Measurements from ENCODE around the gene COL4A6.

The COL4A6 gene

DNA sequence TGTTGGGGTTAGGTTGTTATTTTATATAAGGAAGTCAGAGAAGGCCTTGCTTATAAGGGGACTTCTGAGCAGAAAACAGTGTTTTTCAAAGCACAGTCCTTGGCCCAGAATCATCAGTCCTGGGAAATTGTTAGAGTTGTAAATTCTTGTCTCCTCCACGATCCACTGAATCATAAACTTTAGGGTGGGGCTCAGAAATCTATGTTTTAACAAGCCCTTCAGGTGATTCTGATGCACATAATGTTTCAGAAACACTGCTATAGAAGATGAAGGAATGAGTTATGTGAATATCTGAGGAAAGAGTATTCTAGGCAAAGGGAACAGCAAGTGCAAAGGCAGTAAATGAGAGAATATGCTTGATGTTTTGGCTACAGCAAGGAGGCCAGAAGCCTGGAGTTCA lies 121.8 kb downstream of the COL4A6 start:
- TF ChIP-seq SNAI2 (CRISPR knock-in tag; IDR thresholded peaks at IDR 0.05) (no peak), ZNF70 (CRISPR knock-in tag; IDR thresholded peaks at IDR 0.05) (no peak), ISL1 (CRISPR knock-in tag; IDR thresholded peaks at IDR 0.05) (no peak), ZC3H10 (CRISPR knock-in tag; IDR thresholded peaks at IDR 0.05) (no peak), ZFP3 (CRISPR knock-in tag; IDR thresholded peaks at IDR 0.05) (no peak)
- ATAC-seq, result no peak

DNA sequence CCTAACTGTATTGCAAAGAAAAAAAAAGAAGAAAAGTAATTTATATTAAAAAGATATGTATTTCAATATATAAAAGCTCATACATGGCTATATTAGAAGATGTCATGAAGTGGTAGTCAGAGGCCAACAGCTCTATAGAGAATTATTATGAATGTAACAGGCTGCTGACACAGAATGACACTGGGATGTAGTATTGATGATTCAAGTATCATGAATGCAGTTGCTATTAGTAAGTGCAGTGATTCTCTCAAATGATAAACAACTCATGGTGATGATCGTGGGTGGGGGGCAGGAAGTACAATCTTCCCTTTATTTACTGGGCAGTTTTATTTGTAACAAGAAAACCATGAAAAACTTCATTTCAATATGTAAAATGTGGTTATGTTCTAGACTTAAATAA lies 124.6 kb downstream of the COL4A6 start:
- no peak for ATAC-seq
- no peak for TF ChIP-seq ISL1 (CRISPR knock-in tag; IDR thresholded peaks at IDR 0.05)
- no peak for TF ChIP-seq ZNF70 (CRISPR knock-in tag; IDR thresholded peaks at IDR 0.05)
- TF ChIP-seq ZC3H10 (CRISPR knock-in tag; IDR thresholded peaks at IDR 0.05), result no peak
- no peak for TF ChIP-seq ZNF565 (CRISPR knock-in tag; conservative IDR thresholded peaks at IDR 0.05; ENCODE audit: low read depth)
- no peak for TF ChIP-seq CSDC2 (CRISPR knock-in tag; IDR thresholded peaks at IDR 0.05)
- TF ChIP-seq SNAI2 (CRISPR knock-in tag; IDR thresholded peaks at IDR 0.05), result no peak
- TF ChIP-seq BACH2 (CRISPR knock-in tag; IDR thresholded peaks at IDR 0.05; ENCODE audit: borderline replicate concordance), result no peak
- TF ChIP-seq TOX (CRISPR knock-in tag; IDR thresholded peaks at IDR 0.05; ENCODE audit: borderline replicate concordance), result no peak
- TF ChIP-seq, protein P1, sequence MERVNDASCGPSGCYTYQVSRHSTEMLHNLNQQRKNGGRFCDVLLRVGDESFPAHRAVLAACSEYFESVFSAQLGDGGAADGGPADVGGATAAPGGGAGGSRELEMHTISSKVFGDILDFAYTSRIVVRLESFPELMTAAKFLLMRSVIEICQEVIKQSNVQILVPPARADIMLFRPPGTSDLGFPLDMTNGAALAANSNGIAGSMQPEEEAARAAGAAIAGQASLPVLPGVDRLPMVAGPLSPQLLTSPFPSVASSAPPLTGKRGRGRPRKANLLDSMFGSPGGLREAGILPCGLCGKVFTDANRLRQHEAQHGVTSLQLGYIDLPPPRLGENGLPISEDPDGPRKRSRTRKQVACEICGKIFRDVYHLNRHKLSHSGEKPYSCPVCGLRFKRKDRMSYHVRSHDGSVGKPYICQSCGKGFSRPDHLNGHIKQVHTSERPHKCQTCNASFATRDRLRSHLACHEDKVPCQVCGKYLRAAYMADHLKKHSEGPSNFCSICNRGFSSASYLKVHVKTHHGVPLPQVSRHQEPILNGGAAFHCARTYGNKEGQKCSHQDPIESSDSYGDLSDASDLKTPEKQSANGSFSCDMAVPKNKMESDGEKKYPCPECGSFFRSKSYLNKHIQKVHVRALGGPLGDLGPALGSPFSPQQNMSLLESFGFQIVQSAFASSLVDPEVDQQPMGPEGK (CRISPR knock-in tag; IDR thresholded peaks at IDR 0.05; ENCODE audit: borderline replicate concordance), result no peak
- TF ChIP-seq ARNTL (CRISPR knock-in tag; IDR thresholded peaks at IDR 0.05; ENCODE audit: borderline replicate concordance, low read depth), result no peak
- TF ChIP-seq PPARA (CRISPR knock-in tag; IDR thresholded peaks at IDR 0.05; ENCODE audit: borderline replicate concordance), result no peak
- no peak for TF ChIP-seq ZFP3 (CRISPR knock-in tag; IDR thresholded peaks at IDR 0.05)
- TF ChIP-seq ESRRG (CRISPR knock-in tag; IDR thresholded peaks at IDR 0.05), result no peak
- TF ChIP-seq TCF4 (CRISPR knock-in tag; IDR thresholded peaks at IDR 0.05; ENCODE audit: borderline replicate concordance), result no peak
- no peak for TF ChIP-seq ZFP30 (CRISPR knock-in tag; IDR thresholded peaks at IDR 0.05)
- TF ChIP-seq OSR1 (CRISPR knock-in tag; IDR thresholded peaks at IDR 0.05), result no peak
- TF ChIP-seq, protein P2, sequence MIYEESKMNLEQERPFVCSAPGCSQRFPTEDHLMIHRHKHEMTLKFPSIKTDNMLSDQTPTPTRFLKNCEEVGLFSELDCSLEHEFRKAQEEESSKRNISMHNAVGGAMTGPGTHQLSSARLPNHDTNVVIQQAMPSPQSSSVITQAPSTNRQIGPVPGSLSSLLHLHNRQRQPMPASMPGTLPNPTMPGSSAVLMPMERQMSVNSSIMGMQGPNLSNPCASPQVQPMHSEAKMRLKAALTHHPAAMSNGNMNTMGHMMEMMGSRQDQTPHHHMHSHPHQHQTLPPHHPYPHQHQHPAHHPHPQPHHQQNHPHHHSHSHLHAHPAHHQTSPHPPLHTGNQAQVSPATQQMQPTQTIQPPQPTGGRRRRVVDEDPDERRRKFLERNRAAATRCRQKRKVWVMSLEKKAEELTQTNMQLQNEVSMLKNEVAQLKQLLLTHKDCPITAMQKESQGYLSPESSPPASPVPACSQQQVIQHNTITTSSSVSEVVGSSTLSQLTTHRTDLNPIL (CRISPR knock-in tag; IDR thresholded peaks at IDR 0.05; ENCODE audit: low read depth), result no peak
- TF ChIP-seq GLIS3 (CRISPR knock-in tag; IDR thresholded peaks at IDR 0.05), result no peak
- TF ChIP-seq, protein P3, sequence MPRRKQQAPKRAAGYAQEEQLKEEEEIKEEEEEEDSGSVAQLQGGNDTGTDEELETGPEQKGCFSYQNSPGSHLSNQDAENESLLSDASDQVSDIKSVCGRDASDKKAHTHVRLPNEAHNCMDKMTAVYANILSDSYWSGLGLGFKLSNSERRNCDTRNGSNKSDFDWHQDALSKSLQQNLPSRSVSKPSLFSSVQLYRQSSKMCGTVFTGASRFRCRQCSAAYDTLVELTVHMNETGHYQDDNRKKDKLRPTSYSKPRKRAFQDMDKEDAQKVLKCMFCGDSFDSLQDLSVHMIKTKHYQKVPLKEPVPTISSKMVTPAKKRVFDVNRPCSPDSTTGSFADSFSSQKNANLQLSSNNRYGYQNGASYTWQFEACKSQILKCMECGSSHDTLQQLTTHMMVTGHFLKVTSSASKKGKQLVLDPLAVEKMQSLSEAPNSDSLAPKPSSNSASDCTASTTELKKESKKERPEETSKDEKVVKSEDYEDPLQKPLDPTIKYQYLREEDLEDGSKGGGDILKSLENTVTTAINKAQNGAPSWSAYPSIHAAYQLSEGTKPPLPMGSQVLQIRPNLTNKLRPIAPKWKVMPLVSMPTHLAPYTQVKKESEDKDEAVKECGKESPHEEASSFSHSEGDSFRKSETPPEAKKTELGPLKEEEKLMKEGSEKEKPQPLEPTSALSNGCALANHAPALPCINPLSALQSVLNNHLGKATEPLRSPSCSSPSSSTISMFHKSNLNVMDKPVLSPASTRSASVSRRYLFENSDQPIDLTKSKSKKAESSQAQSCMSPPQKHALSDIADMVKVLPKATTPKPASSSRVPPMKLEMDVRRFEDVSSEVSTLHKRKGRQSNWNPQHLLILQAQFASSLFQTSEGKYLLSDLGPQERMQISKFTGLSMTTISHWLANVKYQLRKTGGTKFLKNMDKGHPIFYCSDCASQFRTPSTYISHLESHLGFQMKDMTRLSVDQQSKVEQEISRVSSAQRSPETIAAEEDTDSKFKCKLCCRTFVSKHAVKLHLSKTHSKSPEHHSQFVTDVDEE (CRISPR knock-in tag; IDR thresholded peaks at IDR 0.05), result no peak
- TF ChIP-seq, protein P4, sequence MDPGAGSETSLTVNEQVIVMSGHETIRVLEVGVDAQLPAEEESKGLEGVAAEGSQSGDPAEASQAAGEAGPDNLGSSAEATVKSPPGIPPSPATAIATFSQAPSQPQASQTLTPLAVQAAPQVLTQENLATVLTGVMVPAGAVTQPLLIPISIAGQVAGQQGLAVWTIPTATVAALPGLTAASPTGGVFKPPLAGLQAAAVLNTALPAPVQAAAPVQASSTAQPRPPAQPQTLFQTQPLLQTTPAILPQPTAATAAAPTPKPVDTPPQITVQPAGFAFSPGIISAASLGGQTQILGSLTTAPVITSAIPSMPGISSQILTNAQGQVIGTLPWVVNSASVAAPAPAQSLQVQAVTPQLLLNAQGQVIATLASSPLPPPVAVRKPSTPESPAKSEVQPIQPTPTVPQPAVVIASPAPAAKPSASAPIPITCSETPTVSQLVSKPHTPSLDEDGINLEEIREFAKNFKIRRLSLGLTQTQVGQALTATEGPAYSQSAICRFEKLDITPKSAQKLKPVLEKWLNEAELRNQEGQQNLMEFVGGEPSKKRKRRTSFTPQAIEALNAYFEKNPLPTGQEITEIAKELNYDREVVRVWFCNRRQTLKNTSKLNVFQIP (CRISPR knock-in tag; IDR thresholded peaks at IDR 0.05; ENCODE audit: borderline replicate concordance, low read depth), result no peak

DNA sequence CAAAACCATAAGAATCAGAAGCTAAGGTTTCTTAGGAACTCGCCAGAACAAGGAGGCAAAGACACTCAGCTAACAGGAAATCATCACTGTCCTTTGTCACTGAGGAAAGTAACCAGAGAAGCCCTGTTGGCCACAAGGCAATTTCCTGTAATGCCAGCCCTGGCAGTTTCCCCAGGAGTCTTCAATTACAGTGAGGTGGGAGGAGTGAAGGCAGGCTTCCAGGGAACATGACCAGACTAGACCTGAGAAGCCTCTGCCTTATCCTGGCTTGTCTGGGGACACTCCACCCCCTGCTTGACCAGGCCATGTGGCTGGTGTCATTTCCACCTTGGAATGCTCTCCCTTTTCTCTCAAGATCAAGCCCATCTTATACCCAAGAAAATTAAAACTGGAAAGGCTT lies 125.3 kb downstream of the COL4A6 start:
- ATAC-seq, result peak; percentile 67
- TF ChIP-seq GLIS3 (CRISPR knock-in tag; IDR thresholded peaks at IDR 0.05) (no peak), RARB (CRISPR knock-in tag; IDR thresholded peaks at IDR 0.05) (no peak), BACH2 (CRISPR knock-in tag; IDR thresholded peaks at IDR 0.05; ENCODE audit: borderline replicate concordance) (no peak), ZFP30 (CRISPR knock-in tag; IDR thresholded peaks at IDR 0.05) (no peak), ZC3H10 (CRISPR knock-in tag; IDR thresholded peaks at IDR 0.05) (no peak), ZNF8 (CRISPR knock-in tag; IDR thresholded peaks at IDR 0.05) (no peak), TCF4 (CRISPR knock-in tag; IDR thresholded peaks at IDR 0.05; ENCODE audit: borderline replicate concordance) (no peak), OSR1 (CRISPR knock-in tag; IDR thresholded peaks at IDR 0.05) (no peak), TOX (CRISPR knock-in tag; IDR thresholded peaks at IDR 0.05; ENCODE audit: borderline replicate concordance) (no peak), ZNF565 (CRISPR knock-in tag; conservative IDR thresholded peaks at IDR 0.05; ENCODE audit: low read depth) (no peak), ZNF70 (CRISPR knock-in tag; IDR thresholded peaks at IDR 0.05) (no peak), CSDC2 (CRISPR knock-in tag; IDR thresholded peaks at IDR 0.05) (no peak)
- TF ChIP-seq, protein P4 (CRISPR knock-in tag; IDR thresholded peaks at IDR 0.05; ENCODE audit: borderline replicate concordance, low read depth), result no peak
- TF ChIP-seq, protein P3 (CRISPR knock-in tag; IDR thresholded peaks at IDR 0.05), result no peak
- TF ChIP-seq, protein P1 (CRISPR knock-in tag; IDR thresholded peaks at IDR 0.05; ENCODE audit: borderline replicate concordance), result no peak
